DOHH2 (cell line): ENCODE results near the gene RICTOR.

Experiments
- CTCF ChIP-seq: fragments of 200-600 bp; sonication (generic); IDR thresholded peaks from one replicate; pipeline ENCODE4 v1.5.1; 2014; ENCODE audit warnings: antibody characterized with exemption, mild to moderate bottlenecking, low read depth, low read length; ENCODE audit not compliant: poor library complexity, severe bottlenecking
- EZH2phosphoT487 ChIP-seq: fragments of 200-600 bp; sonication (generic); IDR thresholded peaks from 2 replicates; pipeline ENCODE4 v1.6.1; 2017; ENCODE audit warnings: borderline replicate concordance, mild to moderate bottlenecking, antibody characterized with exemption, low read length, moderate library complexity, mixed read lengths

DNA sequence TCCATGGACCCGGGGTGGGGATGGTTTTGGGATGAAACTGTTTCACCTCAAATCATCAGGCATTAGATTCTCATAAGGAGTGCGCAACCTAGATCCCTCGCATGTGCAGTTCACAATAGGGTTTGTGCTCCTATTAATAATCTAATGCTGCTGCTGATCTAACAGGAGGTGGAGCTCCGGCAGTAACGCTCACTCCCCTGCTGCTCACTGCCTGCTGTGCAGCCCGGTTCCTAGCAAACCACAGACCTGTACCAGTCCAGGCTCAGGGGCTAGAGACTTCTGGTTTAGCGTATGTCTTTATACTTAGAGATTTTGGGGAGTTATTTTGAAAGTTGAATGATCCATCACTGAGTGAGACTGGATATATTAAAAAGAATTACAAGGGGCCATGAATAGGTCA, 50.2 kb downstream of the RICTOR start:
- TF ChIP-seq CTCF, result no peak
- TF ChIP-seq EZH2phosphoT487, result no peak
